GM18511 (cell line): Measurements from ENCODE around the gene MALAT1.

Experiments
- ATAC-seq: cut with Tn5 transposase; IDR thresholded peaks from one replicate; pipeline ENCODE4 v1.9.1; 2021; ENCODE audit warnings: mild to moderate bottlenecking, moderate library complexity; ENCODE audit not compliant: unreplicated experiment

Gene MALAT1

GRCh38 chr11:65537620-65538231, 38.9 kb downstream of the MALAT1 start:
- no peak for ATAC-seq

GRCh38 chr11:65538232-65538914, 39.5 kb downstream of the MALAT1 start:
- ATAC-seq = no peak

DNA sequence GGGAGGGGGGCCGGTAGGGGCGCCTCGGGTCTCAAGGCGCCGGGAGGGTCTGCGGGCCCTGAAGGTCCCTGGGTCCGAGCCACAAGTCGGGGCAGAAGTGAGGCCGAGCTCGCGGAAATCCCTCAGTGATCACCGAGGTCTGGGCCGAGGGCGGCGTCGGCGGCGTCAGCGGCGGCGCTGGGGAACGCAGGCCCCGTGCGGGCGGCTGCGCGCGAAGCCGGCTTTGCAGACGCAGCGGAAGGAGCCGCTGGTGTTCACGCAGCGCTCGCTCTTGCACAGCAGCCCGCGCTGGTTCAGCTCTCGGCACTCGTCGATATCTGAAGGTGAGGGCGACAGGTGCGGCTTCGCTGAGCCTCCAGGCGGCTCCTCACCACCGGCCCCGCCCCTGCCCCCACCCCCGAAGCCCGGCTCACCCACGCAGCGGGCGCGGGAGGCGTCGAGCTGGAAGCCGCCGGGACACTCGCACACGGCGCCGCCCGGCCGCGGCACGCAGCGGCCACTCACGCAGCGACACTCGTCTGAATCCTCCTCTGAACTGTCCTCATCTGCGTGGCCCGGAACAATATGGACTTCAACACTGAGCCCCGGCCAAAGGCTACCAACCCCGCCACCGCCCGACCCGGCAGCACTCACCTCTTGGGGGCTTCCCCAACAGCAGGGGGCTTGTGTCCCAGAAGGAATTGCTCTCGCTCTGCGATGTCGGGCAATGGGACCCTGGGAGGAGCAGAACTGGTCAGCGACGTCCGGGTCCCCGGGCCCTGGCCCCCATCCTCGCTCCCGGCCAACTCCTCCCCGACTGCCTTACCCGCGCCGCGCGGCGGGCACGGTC, 40.3 kb downstream of the MALAT1 start:
- no peak for ATAC-seq

- ATAC-seq = peak; percentile 72
Measured at GRCh38 chr11:65539744-65540289, 41.0 kb downstream of the MALAT1 start.

- peak; percentile 75 for ATAC-seq
Measured at GRCh38 chr11:65540290-65541092, 41.6 kb downstream of the MALAT1 start.

DNA sequence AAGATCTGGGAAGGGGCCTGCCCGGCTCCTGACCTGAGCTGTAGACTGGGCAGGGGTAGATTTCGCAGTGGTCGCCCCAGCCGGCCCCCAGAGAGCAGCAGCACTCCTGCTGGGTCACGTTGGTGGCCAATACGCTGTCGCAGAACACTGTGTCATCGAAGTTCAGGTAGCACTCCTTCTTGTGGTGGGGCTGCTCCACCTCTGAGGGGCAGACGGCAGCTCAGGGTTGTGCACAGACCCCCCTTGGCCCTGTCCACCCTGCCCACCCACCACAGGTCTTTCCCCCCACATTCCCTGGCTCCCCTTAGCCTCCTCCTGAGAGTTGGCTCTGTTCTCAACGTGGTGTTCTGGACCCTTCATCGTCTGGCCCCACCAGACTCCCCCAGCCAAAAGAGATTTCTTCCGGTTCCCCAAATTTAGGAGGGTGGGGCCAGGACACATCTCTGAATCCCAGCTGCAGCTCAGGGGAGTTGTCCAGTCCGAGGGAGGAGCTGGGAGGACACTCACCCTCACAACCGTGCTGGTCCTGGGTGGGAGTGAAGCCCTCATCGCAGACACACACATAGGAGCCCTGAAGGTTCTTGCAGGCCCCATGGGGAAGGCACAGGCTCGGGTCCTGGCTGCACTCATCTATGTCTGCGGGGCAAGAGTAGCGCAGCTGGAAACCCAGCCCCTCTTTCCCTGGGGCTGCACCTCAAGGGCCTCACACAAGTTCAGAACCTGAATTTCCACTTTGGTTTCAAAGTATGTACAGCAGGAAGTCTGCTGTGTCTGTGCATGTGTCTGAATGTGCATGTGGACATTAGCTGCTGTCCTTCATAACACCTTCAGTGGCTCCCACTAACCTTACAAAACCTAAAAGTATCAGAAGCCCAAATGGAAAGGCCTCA, 42.5 kb downstream of the MALAT1 start:
- ATAC-seq = no peak

- ATAC-seq = no peak
Measured at GRCh38 chr11:65542738-65543390, 44.0 kb downstream of the MALAT1 start.

DNA sequence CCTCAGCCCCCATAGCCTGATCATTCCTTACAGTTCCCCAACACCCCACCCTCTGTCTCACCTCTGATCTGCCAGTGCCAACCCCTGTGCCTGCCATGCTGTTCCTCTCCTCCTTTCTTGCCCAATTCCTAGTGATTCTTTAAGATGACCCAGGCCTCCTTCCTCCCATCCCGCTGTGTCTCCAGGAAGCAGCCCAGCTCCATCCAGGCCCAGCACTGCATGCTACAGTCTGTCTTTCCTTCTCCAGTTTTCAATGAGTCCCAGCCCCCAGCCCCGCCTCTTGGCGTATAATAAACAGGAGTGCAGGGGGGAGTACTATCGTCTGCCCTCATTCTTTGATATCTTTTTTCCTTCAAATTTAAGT, 47.0 kb downstream of the MALAT1 start:
- ATAC-seq = no peak

DNA sequence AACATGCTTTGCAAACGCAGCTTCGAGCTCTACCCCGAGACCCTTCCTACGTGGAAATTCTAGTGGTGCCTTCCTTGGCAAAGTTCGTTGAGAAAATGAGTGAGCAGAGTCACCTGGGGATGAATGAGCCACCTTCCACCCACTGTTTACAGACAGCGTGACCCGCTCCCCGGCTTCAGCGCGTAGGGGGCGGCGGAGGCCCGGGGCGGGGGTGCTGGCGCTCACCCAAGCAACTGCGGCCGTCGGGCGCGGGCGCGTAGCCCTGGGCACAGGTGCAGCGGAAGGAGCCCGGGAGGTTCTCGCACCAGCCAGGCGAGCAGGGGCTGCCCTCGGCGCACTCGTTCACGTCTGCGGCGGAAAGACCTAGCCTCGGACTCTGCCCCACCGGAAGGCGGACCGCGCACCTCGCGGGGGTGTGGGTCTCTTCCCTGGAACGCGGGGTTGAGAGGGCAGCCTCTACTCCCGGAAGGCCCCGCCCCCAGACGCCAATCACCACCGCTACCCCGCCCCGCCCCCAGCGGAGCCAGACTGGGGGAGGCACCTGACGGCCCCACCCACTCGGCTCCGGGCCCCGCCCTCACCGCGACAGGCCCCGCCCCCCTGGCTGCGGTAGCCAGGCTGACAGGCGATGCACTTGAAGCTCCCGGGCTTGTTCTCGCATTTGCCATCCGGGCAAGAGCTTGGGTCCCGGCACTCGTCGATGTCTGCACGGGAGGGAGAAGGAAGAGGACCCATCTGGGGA, 47.5 kb downstream of the MALAT1 start:
- peak; percentile 64 for ATAC-seq

GRCh38 chr11:65547446-65548125, 48.7 kb downstream of the MALAT1 start:
- ATAC-seq = no peak

DNA sequence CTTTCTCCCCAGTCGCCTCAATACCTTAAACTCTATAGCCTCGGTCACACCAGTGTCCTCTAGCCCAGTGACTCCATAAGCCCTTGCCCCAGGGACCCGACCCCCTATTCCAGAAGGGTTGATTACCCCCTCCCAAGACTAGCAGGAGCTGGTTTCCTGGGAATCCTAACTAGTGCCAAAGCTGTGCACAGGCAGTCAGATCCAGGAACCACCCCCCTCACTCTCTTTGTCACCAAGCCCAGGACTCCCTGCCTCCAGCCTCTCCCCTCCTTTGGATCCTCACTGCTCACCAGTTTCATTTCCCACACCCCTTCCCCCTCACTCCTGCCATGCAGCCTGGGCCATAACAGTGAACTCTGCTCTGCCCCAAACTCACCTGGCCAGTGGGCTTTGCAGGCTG, 49.5 kb downstream of the MALAT1 start:
- no peak for ATAC-seq

DNA sequence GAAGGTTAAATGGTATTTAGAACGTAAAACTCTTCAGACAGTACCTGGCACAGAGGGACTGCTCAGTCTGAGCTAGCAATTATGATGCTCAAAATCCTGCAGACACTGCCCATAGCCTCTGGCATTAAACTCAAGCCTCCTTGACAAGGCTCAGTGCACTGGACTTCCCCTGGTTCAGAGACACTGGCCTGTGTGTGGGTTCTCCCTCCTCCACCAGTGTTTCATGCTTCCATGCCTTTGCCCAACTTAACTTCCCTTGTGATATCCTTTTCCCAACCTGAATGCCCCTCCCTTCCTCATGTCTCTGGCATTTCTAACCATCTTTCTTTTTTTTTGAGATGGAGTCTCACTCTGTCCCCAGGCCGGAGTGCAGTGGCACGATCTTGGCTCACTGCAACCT, 50.3 kb downstream of the MALAT1 start:
- ATAC-seq = no peak

- ATAC-seq = peak; percentile 58
Measured at GRCh38 chr11:65551572-65552387, 52.9 kb downstream of the MALAT1 start.

DNA sequence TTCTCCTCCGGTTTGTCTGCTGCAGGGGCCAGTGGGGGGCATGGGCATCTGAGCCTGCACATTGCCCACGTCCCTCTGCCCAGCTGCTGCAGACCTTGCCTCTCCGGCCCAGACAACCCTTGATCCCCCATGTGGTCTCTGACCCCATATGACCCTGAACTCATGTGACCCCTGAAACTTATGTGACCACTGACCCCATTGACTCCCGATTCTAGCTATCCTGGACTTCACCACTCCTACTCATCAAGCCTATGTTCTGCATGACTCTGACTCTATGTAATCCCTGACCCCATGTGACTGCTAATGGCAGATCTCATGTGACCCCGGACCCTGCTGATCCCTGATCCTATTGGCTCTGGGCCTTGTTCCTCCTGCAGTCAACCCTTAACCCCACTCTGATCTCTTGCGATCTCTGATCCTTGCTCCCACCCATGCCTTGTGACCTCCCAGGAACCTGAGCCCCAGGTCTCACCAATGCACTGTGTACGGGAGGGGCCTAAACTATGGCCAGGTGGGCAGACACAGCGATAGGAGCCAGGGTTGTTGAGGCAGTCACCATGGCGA, 53.6 kb downstream of the MALAT1 start:
- ATAC-seq = no peak

DNA sequence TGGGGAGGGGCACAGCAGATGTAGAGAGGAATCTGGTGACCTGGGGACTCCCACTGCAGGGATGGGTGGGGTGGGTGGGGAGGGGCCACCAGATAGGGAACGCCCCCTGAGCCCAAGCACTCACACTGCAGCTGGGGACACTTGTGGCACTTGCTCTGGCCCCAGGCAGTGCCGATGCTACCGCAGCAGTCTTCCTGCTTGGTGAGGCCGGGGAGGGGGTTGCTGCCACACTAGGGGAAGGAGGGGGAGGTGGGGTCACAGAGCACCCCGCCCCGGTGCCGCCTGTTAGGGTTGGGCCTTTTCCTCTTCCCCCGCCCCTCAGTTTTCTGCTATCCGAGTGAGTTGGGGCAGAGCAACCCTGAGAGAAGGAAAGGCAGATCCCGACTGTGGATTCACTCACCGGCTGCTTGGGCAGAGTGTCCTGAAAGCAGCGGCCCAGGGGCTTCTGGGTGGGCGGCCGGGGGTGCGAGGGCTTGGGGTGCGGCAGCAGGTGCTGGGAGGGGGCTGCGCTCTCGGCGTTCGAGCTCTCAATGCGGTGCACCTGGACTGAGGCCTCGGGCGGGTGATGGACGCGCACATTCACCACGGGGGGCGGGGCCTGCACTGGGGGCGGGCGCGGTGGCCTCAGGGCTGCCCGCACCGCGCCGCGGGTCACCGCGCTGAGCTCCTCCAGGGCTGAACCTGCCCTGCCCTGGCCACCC, 54.6 kb downstream of the MALAT1 start:
- ATAC-seq = no peak

- no peak for ATAC-seq
Measured at GRCh38 chr11:65554057-65554818, 55.4 kb downstream of the MALAT1 start.
